ENCODE results near the gene HSH2D. TPM values are rescaled to one million over a fixed set of nuclear protein-coding genes. Genes with fewer than 3 reads are reported as not detected.

HSH2D gene
- total and polyA plus RNA-seq, 9 of the 15 experiments (the other 6 are each of a cell fraction or from before 2014, with no cell fraction given), result 0.03 to 1.1 (median 0.35) TPM; not detected in 1

GRCh38 chr19:16197622-16198369 lies 54.3 kb downstream of the HSH2D start, which contains the start of gene AP1M1 (continued):
- peak; percentile 94; the same call in 1 of the 2 replicates for TF ChIP-seq TFAP4 (CRISPR knock-in tag; IDR thresholded peaks at IDR 0.05; ENCODE audit: borderline replicate concordance)
- TF ChIP-seq RBBP5 (IDR thresholded peaks at IDR 0.05; ENCODE audit: borderline replicate concordance, insufficient read depth, low read length, poor library complexity, severe bottlenecking), result peak; percentile 91
- no peak for TF ChIP-seq ZNF224 (CRISPR knock-in tag; IDR thresholded peaks at IDR 0.05)
- TF ChIP-seq XRCC4 (IDR thresholded peaks at IDR 0.05; ENCODE audit: extremely low read depth, insufficient read depth, insufficient read length), result no peak
- TF ChIP-seq SRSF7 (optimal IDR thresholded peaks at IDR 0.05; ENCODE audit: low read depth, low read length), result no peak
- TF ChIP-seq ZNF318 (IDR thresholded peaks at IDR 0.05; ENCODE audit: borderline replicate concordance in 1 of 2, low read depth in 1 of 2), result no peak
- TF ChIP-seq ELF4 (CRISPR knock-in tag; IDR thresholded peaks at IDR 0.05), result 0 out of 2 replicates have a peak, but pooled peaks have one; percentile 13
- no peak for TF ChIP-seq ZNF217 (CRISPR knock-in tag; IDR thresholded peaks at IDR 0.05)
- TF ChIP-seq MAFK (IDR thresholded peaks at IDR 0.05; ENCODE audit: low read length), result no peak
- TF ChIP-seq NFYB (IDR thresholded peaks at IDR 0.05; ENCODE audit: extremely low read depth, insufficient read length), result no peak
- TF ChIP-seq IRF2 (CRISPR knock-in tag; IDR thresholded peaks at IDR 0.05), result no peak
- no peak for TF ChIP-seq ZNF75A (CRISPR knock-in tag; IDR thresholded peaks at IDR 0.05)
- TF ChIP-seq JUN (IDR thresholded peaks at IDR 0.05; ENCODE audit: borderline replicate concordance, low read depth, low read length), result 0 out of 2 replicates have a peak, but pooled peaks have one; percentile 29
- TF ChIP-seq JUN (CRISPR knock-in tag; IDR thresholded peaks at IDR 0.05; ENCODE audit: borderline replicate concordance), result no peak
- no peak for TF ChIP-seq ZNF740 (CRISPR knock-in tag; IDR thresholded peaks at IDR 0.05)
- TF ChIP-seq ZNF740 (tag; IDR thresholded peaks at IDR 0.05), result no peak
- TF ChIP-seq HOXB6 (CRISPR knock-in tag; IDR thresholded peaks at IDR 0.05; ENCODE audit: borderline replicate concordance), result no peak

Data from K562 (cell line).